ENCODE data around the gene PBRM1.
"Not testable (repeated sequence)": the region's sequence is repeated elsewhere in the genome, so short reads cannot be mapped to it uniquely, and the experiment has no call there.

The PBRM1 gene
- 131 to 206 (median 179) reads per million in 9 experiments for total RNA-seq

DNA sequence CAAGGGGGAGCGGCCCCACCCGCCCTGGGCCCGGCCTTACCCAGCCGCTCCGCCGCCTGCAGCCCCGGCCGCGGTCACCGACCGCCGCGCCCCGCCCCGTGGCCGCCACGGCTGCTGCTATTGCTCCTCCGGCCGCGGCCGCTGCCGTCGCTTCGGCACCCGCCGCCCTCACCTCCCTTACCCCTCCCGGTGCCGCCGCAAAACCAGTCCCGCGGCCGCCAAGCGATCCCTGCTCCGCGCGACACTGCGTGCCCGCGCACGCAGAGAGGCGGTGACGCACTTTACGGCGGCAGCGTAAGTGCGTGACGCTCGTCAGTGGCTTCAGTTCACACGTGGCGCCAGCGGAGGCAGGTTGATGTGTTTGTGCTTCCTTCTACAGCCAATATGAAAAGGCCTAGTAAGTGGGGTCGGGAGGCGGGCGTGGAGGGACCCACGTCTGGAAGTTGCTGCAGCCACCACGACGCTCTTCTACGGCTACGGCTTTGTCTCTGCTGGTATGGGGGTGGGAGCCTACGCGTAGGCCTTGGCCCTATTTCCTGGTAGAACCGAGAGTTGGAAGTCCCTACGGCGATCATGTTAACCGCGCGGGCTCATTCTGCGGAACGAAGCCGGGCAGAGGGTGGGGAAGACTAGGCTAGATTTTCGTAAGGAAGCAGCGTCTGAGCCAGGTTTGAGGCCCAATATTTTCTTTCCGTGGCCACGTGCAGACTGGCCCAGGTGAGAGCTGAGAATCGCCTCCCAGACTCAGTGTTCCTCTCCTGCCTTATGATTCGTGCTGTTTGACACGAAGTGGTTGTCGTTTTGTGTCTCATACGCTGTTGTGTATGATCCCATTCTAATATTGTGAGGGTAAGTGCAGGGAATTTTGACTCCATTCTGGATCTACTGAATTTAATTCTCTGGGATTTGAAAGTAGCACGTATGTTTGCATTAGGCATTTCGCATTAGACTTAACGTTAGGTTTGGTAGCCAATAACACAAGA is at the start of gene PBRM1, which contains the start of gene GNL3:
Gene PBRM1, minus strand, starts transcription at position 205 of the 983 bp plus-strand sequence.
Gene GNL3, plus strand, starts transcription at position 324 of the 983 bp plus-strand sequence. Its CDS starts 61 bp downstream, at position 385.
- H3K4me3 Mint-ChIP-seq, result peak within 1 kb of the TSS; percentile 95 to 96
- no peaks in the 10 kb centered on the region for H3K9me3 Mint-ChIP-seq
- no peaks in the 10 kb centered on the region for H3K27me3 Mint-ChIP-seq
- H3K36me3 Mint-ChIP-seq (ENCODE audit: insufficient read depth), result peaks cover 54% of the 10 kb centered on the region
- DNase-seq (peak; percentile 87 to 90 (median 87)), ATAC-seq (replicated peaks) (peak; percentile 82)
- H3K4me1 Mint-ChIP-seq (ENCODE audit: low read depth in 2 of 2), result peaks cover 19 to 34% of the 10 kb centered on the region in 2 donors
- H3K27ac Mint-ChIP-seq, result peak within 1 kb of the TSS; percentile 98 to 99

GRCh38 chr3:52733256-52733891 is 47.7 kb upstream of the PBRM1 start:
- Mint-ChIP-seq H3K9me3 (no peaks in the 10 kb centered on the region), H3K27me3 (no peaks in the 10 kb centered on the region), H3K36me3 (ENCODE audit: insufficient read depth) (peaks cover 52% of the 10 kb centered on the region), H3K27ac (no peak overlapping the region), H3K4me3 (no peak overlapping the region), H3K4me1 (ENCODE audit: low read depth in 2 of 2) (no peaks in the 10 kb centered on the region)
- DNase-seq (no peak), ATAC-seq (replicated peaks) (no peak)

DNA sequence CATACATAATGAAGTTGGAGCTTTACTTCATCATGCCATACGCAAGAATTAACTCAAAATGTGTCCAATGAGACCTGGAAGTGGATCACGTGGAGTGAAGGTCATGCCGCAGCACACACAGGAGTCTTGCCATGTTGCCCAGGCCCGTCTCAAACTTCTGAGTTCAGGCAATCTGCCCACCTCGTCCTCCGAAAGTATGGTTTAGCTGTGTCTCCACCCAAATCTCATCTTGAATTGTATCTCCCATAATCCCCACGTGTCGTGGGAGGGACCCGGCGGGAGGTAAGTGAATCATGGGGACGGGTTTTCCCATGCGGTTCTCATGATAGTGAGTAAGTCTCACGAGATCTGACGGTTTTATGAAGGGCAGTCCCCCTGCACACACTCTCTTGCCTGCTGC is 45.9 kb upstream of the PBRM1 start:
- no peak for DNase-seq
- Mint-ChIP-seq H3K27ac (no peak overlapping the region), H3K4me1 (ENCODE audit: low read depth in 2 of 2) (no peaks in the 10 kb centered on the region), H3K9me3 (no peaks in the 10 kb centered on the region), H3K4me3 (no peak overlapping the region), H3K27me3 (no peaks in the 10 kb centered on the region), H3K36me3 (ENCODE audit: insufficient read depth) (peaks cover 46% of the 10 kb centered on the region)
- no peak for ATAC-seq (replicated peaks)

GRCh38 chr3:52730681-52731080 is 45.0 kb upstream of the PBRM1 start:
- H3K9me3 Mint-ChIP-seq, result no peaks in the 10 kb centered on the region
- no peaks in the 10 kb centered on the region for H3K27me3 Mint-ChIP-seq
- no peak for ATAC-seq (replicated peaks)
- H3K36me3 Mint-ChIP-seq (ENCODE audit: insufficient read depth), result peaks cover 42% of the 10 kb centered on the region
- no peak overlapping the region for H3K27ac Mint-ChIP-seq
- DNase-seq, result no peak
- no peak overlapping the region for H3K4me3 Mint-ChIP-seq
- no peaks in the 10 kb centered on the region for H3K4me1 Mint-ChIP-seq (ENCODE audit: low read depth in 2 of 2)

DNA sequence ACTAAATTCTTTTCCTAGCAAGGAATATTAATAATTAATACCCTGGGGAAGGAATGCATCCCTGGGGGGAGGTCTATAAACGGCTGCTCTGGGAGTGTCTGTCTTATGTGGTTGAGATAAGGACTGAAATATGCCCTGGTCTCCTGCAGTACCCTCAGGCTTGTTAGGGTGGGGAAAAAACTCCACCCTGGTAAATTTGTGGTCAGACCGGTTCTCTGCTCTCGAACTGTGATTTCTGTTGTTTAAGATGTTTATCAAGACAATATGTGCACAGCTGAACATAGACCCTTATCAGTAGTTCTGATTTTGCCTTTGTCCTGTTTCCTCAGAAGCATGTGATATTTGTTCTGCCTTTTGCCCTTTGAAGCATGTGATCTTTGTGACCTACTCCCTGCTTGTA is 43.0 kb upstream of the PBRM1 start:
- ATAC-seq (replicated peaks); DNase-seq; H3K9me3 Mint-ChIP-seq; H3K4me1 Mint-ChIP-seq (ENCODE audit: low read depth in 2 of 2); H3K27me3 Mint-ChIP-seq; H3K27ac Mint-ChIP-seq; H3K4me3 Mint-ChIP-seq: not testable (repeated sequence)
- H3K36me3 Mint-ChIP-seq (ENCODE audit: insufficient read depth), result peaks cover 28% of the 10 kb centered on the region

DNA sequence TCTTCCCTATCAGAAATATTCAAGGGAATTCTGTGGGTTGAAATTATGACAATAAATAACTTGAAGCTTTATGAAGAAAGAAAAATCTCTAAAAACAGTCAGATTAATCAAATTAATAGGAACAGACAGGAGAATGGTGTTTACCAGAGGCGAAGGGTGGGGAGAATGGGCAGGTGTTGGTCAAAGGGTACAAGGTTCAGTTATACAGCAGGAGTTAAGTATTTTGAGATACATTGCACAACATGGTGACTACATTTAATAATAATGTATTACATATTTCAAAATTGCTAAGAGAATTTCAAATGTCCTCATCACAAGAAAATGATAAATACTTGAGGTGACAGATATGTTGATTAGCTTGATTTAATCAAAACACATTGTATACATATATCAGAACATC is 38.8 kb upstream of the PBRM1 start:
- DNase-seq (no peak), ATAC-seq (replicated peaks) (no peak)
- Mint-ChIP-seq H3K9me3 (peaks cover 0 to 2% of the 10 kb centered on the region in 2 donors), H3K27ac (no peak overlapping the region), H3K27me3 (no peaks in the 10 kb centered on the region), H3K4me1 (ENCODE audit: low read depth in 2 of 2) (no peaks in the 10 kb centered on the region), H3K36me3 (ENCODE audit: insufficient read depth) (peaks cover 11% of the 10 kb centered on the region), H3K4me3 (no peak overlapping the region)

DNA sequence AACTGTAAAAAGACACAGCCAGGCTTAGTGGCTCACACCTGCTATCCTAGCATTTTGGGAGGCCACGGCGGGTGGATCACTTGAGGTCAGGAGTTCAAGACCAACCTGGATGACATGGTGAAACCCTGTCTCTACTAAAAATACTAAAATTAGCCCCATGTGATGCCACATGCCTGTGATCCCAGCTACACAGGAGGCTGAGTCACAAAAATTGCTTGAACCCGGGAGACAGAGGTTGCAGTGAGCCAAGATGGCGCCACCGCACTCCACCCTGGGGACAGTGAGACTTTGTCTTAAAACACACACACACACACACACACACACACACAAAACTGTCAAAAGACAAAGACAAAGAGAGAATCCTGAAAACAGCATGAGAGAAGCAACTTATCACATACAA is 38.2 kb upstream of the PBRM1 start:
- no peaks in the 10 kb centered on the region for H3K4me1 Mint-ChIP-seq (ENCODE audit: low read depth in 2 of 2)
- H3K36me3 Mint-ChIP-seq (ENCODE audit: insufficient read depth), result peaks cover 12% of the 10 kb centered on the region
- no peak overlapping the region for H3K4me3 Mint-ChIP-seq
- DNase-seq (no peak), ATAC-seq (replicated peaks) (no peak)
- no peaks in the 10 kb centered on the region for H3K27me3 Mint-ChIP-seq
- peaks cover 0 to 2% of the 10 kb centered on the region in 2 donors for H3K9me3 Mint-ChIP-seq
- H3K27ac Mint-ChIP-seq, result no peak overlapping the region

DNA sequence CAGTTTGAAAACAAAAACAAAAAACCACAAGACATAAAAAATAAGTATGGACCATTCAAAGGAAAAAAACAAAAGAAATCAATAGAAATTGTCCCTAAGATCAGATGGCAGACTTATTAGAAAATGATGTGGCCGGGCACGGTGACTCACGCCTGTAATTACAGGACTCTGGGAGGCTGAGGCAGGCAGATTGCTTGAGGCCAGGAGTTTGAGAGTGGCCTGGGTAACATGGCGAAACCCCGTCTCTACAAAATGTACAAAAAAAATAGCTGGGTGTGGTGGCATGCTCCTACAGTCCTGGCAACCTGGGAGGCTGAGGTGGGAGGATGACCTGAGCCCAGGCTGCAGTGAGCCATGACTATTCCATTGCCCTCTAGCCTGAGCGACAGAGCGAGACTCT is 36.8 kb upstream of the PBRM1 start:
- peaks cover 16% of the 10 kb centered on the region for H3K36me3 Mint-ChIP-seq (ENCODE audit: insufficient read depth)
- DNase-seq (no peak), ATAC-seq (replicated peaks) (no peak)
- H3K4me1 Mint-ChIP-seq (ENCODE audit: low read depth in 2 of 2), result no peaks in the 10 kb centered on the region
- H3K9me3 Mint-ChIP-seq, result peaks cover 0 to 2% of the 10 kb centered on the region in 2 donors
- H3K4me3 Mint-ChIP-seq, result no peak overlapping the region
- H3K27ac Mint-ChIP-seq, result no peak overlapping the region
- no peaks in the 10 kb centered on the region for H3K27me3 Mint-ChIP-seq

DNA sequence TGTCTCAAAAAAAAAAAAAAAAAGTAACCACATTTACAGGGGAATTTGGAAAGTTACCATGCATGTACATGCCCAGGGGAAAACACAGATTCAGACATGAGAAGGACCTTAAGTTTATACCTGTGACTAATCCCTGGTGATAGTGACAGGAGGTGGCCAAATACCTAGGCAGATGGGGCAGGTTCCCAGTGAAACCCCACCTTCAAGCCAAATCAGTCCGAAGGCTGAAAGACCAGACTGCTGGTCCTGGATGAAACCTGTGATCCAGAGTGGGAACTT is 36.0 kb upstream of the PBRM1 start:
- peaks cover 18% of the 10 kb centered on the region for H3K36me3 Mint-ChIP-seq (ENCODE audit: insufficient read depth)
- ATAC-seq (replicated peaks), result no peak

DNA sequence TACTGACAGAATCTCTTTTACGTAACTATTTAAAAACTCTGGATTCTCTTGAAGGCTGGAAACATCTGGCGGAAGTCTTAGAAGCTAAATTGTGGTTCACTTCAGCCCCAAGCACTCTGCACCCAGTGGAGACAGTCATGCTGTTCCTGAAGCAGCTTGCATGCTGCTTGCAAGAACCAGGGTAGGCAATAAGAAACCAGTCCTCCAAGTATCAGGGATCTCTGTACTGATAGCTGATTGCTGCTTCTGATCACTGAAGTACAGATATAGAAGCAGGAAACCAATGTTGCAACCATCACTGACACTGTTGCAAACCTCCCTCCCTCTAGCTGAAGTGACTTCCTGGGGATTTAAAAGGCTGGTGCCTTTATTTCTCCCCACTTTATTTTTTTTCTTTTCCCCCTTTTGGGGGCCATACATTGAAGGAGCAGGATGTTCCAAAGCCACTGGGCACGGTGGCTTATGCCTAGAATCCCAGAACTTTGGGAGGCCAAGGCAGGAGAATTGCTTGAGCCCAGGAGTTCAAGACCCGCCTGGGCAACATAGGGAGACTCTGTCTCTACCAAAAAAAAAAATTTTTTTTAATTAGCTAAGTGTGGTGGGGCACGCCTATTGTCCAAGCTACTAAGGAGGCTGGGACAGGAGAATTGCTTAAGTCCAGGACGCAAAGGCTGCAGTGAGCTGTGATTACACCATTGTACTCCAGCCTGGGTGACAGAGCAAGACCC is 35.5 kb upstream of the PBRM1 start:
- ATAC-seq (replicated peaks) (no peak), DNase-seq (no peak)
- H3K9me3 Mint-ChIP-seq, result peaks cover 0 to 2% of the 10 kb centered on the region in 2 donors
- peak overlapping the region in 1 of 2 donors; percentile 25 for H3K27ac Mint-ChIP-seq
- no peaks in the 10 kb centered on the region for H3K4me1 Mint-ChIP-seq (ENCODE audit: low read depth in 2 of 2)
- peak overlapping the region in 1 of 2 donors; percentile 20 for H3K4me3 Mint-ChIP-seq
- H3K36me3 Mint-ChIP-seq (ENCODE audit: insufficient read depth), result peaks cover 21% of the 10 kb centered on the region
- no peaks in the 10 kb centered on the region for H3K27me3 Mint-ChIP-seq

More for the DNA sequence above, 36.0 kb upstream of the PBRM1 start:
- Mint-ChIP-seq H3K4me1 (ENCODE audit: low read depth in 2 of 2) (no peaks in the 10 kb centered on the region), H3K27me3 (no peaks in the 10 kb centered on the region), H3K4me3 (no peak overlapping the region), H3K9me3 (peaks cover 0 to 2% of the 10 kb centered on the region in 2 donors), H3K27ac (no peak overlapping the region)
- DNase-seq, result no peak

- H3K27ac Mint-ChIP-seq, result peak overlapping the region in 1 of 2 donors; percentile 29
Observed at GRCh38 chr3:52719618-52720017, 33.9 kb upstream of the PBRM1 start.

DNA sequence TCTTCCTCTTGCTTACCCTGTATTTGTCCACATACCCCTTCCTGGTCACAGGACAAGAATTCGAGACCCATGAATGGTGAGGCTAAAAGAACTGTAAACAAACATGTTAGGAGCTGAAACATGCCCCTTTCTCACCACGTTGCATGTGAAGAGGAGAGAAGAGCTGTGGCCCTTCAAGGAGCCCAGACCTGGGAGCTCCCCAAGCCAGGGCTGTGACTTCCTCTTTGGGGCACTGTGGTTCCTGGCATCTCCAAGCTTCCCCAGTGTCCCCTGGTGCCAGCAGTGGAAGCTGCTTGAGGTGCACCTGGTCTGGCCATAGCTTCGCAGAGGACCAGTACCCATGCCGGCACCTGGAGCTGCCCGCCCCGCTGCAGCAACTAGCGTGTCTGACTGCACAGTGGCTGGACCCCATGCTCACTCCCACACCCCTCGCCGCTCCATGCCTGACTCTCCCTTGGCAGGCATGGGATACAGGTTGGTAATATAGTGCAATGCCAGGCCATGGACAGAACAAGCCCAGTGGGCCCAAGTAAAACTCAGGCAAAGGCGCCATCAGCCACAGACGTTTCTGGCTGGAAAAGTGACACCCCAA is 30.1 kb upstream of the PBRM1 start:
- H3K4me1 Mint-ChIP-seq (ENCODE audit: low read depth in 2 of 2), result no peaks in the 10 kb centered on the region
- DNase-seq (no peak), ATAC-seq (replicated peaks) (no peak)
- H3K4me3 Mint-ChIP-seq, result no peak overlapping the region
- H3K36me3 Mint-ChIP-seq (ENCODE audit: insufficient read depth), result peaks cover 17% of the 10 kb centered on the region
- no peaks in the 10 kb centered on the region for H3K27me3 Mint-ChIP-seq
- H3K27ac Mint-ChIP-seq, result no peak overlapping the region
- H3K9me3 Mint-ChIP-seq, result peaks cover 0 to 2% of the 10 kb centered on the region in 2 donors

More at GRCh38 chr3:52719618-52720017, 33.9 kb upstream of the PBRM1 start:
- Mint-ChIP-seq H3K4me1 (ENCODE audit: low read depth in 2 of 2) (no peaks in the 10 kb centered on the region), H3K36me3 (ENCODE audit: insufficient read depth) (peaks cover 21% of the 10 kb centered on the region), H3K9me3 (peaks cover 0 to 2% of the 10 kb centered on the region in 2 donors), H3K27me3 (no peaks in the 10 kb centered on the region), H3K4me3 (no peak overlapping the region)
- DNase-seq (no peak), ATAC-seq (replicated peaks) (no peak)

Measured in effector memory CD8-positive, alpha-beta T cell (primary cell).